Kidney (tissue), 14 donors: Measurements from ENCODE around the gene DIAPH1. TPM values are rescaled to one million over a fixed set of nuclear protein-coding genes. Genes with fewer than 3 reads are reported as not detected.

Experiments
- DNase-seq, 5 donors: peaks; one replicate each; pipeline ENCODE4 v3.0.0-alpha.2; 2013 to 2020
- FAIRE-seq: peaks from 2 replicates; lab custom pipeline; 2012; peaks lifted over from hg19 to GRCh38; lab: Jason Lieb, UNC
- H3K27ac ChIP-seq, 2 donors: one replicate each; pipeline ENCODE4 v1.7.0; 2013; ENCODE audit warnings: low read depth in 2 of 2, low read length in 2 of 2, inconsistent platforms in 1 of 2
- H3K27me3 ChIP-seq: one replicate; pipeline ENCODE4 v1.7.1; 2013; ENCODE audit warnings: low read length, inconsistent platforms; ENCODE audit not compliant: control insufficient read depth, insufficient read depth
- H3K36me3 ChIP-seq, 3 donors: one replicate each; pipeline versions ENCODE4 v1.7.0 to v1.7.1; 2013; ENCODE audit warnings: low read length in 3 of 3, control low read depth in 1 of 3, inconsistent platforms in 1 of 3; ENCODE audit not compliant: insufficient read depth in 3 of 3, control insufficient read depth in 2 of 3
- H3K4me1 ChIP-seq, 3 donors: one replicate each; pipeline versions ENCODE4 v1.7.0 to v1.7.1; 2013; ENCODE audit warnings: low read length in 3 of 3, inconsistent platforms in 1 of 3, low read depth in 1 of 3; ENCODE audit not compliant: control insufficient read depth in 2 of 3, insufficient read depth in 2 of 3
- H3K4me3 ChIP-seq, 3 donors: one replicate each; pipeline versions ENCODE4 v1.7.0 to v1.8.1; 2013; ENCODE audit warnings: low read length in 3 of 3, control low read depth in 1 of 3, inconsistent platforms in 1 of 3
- H3K9ac ChIP-seq, 3 donors: one replicate each; pipeline versions ENCODE4 v1.7.0 to v1.7.1; 2013; ENCODE audit warnings: low read length in 3 of 3, control low read depth in 1 of 3, inconsistent platforms in 1 of 3
- H3K9me3 ChIP-seq, 3 donors: one replicate each; pipeline versions ENCODE4 v1.7.0 to v1.7.1; 2013; ENCODE audit warnings: low read length in 3 of 3, control low read depth in 1 of 3, inconsistent platforms in 1 of 3; ENCODE audit not compliant: control insufficient read depth in 2 of 3, insufficient read depth in 1 of 3
- intact Hi-C: fragments of 100-400 bp; cut with DNase I; formaldehyde crosslinking; loops from one replicate; pipeline ENCODE4 v1.11.1; 2022
- polyA plus RNA-seq: library from polyadenylated mRNA; stranded (reverse); fragments of 350-450 nt; fragmentation: Illumina TruSeq; extraction: RNeasy Lipid Tissue Mini Kit (QIAGEN cat#74804); gene quantifications from one replicate; pipeline ENCODE4 v1.2.3, GENCODE V29; 2014; ENCODE audit warnings: low read depth, low replicate concordance; ENCODE audit not compliant: insufficient read depth
- total RNA-seq: library from RNA; stranded (reverse); fragmentation: NEBNext Ultra II Directional; extraction: Animal tissue kit (Norgen Biotek cat#: 25700); gene quantifications from one replicate; pipeline ENCODE4 v1.2.1, GENCODE V29; 2021
- TF ChIP-seq, protein P1 (sequence below): IDR thresholded peaks from 3 replicates; pipeline ENCODE4 v1.5.1; 2012; ENCODE audit warnings: mild to moderate bottlenecking, moderate library complexity, borderline replicate concordance; ENCODE audit not compliant: insufficient read depth; ENCODE audit errors: extremely low read depth
- donor health status: control.
- donor health status: control.
- donor health status: control.
- donor health status: control.
- donor health status: control.
- donor health status: DM: yes; HTN: yes; CAD: no.
- donor health status: Normal renal cell carcinoma (clear cell type).

DIAPH1 gene
- total and polyA plus RNA-seq, 2 donors from 2014 or later, result 60.6 to 156 TPM

DNA sequence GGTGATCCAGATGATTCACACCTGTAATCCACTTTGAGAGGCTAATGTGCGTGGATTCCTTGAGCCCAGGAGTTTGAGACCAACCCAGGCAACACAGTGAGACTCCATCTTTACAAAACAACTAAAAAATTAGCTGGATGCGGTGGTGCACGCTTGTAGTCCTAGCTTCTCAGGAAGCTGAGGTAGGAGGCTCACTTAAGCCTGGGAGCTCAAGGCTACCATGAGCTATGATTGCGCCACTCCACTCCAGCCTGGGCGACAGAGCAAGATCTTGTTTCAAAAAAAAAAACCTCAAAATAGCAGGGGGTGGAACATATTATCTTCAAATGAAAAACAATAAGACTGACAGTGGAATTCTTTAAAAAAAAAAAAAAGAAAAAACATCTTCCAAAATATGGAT is 70.9 kb downstream of the DIAPH1 start:
- H3K36me3 ChIP-seq, result peaks cover 0 to 4% (median 4%) of the 10 kb centered on the region in 3 donors
- intact Hi-C loops, result no loop called here
- no peak for DNase-seq

DNA sequence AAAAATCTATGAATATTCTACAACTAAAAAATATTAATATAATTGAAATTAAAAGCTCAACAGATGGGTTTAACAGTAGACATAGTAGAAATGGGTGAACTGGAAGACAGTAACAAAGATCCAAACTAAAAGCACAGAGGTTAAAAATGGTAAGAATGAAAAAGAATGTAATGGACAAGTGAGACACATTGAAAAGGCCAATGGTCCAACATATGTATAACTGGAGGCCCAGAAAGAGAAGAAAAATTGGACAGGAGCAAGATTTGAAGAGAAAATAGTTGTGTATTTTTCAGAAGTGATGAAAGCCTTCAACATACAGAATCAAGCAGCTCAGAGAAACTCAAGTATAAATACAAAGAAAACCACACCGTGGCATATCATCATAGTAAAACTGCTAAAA is 71.3 kb downstream of the DIAPH1 start:
- Histone ChIP-seq H3K9ac (no peak overlapping the region), H3K4me3 (no peak overlapping the region), H3K27me3 (no peaks in the 10 kb centered on the region), H3K27ac (no peak overlapping the region), H3K4me1 (no peaks in the 10 kb centered on the region), H3K36me3 (peaks cover 0 to 4% (median 4%) of the 10 kb centered on the region in 3 donors), H3K9me3 (peaks cover 0 to 11% (median 8%) of the 10 kb centered on the region in 3 donors)
- TF ChIP-seq, protein P1, sequence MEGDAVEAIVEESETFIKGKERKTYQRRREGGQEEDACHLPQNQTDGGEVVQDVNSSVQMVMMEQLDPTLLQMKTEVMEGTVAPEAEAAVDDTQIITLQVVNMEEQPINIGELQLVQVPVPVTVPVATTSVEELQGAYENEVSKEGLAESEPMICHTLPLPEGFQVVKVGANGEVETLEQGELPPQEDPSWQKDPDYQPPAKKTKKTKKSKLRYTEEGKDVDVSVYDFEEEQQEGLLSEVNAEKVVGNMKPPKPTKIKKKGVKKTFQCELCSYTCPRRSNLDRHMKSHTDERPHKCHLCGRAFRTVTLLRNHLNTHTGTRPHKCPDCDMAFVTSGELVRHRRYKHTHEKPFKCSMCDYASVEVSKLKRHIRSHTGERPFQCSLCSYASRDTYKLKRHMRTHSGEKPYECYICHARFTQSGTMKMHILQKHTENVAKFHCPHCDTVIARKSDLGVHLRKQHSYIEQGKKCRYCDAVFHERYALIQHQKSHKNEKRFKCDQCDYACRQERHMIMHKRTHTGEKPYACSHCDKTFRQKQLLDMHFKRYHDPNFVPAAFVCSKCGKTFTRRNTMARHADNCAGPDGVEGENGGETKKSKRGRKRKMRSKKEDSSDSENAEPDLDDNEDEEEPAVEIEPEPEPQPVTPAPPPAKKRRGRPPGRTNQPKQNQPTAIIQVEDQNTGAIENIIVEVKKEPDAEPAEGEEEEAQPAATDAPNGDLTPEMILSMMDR, result no peak
- FAIRE-seq, result no peak
- intact Hi-C loops, result no loop called here
- DNase-seq, result no peak

More for the DNA sequence above, 70.9 kb downstream of the DIAPH1 start:
- H3K27me3 ChIP-seq, result no peaks in the 10 kb centered on the region
- peaks cover 0 to 11% (median 8%) of the 10 kb centered on the region in 3 donors for H3K9me3 ChIP-seq
- H3K4me1 ChIP-seq, result no peaks in the 10 kb centered on the region
- no peak overlapping the region for H3K9ac ChIP-seq
- H3K4me3 ChIP-seq, result no peak overlapping the region
- H3K27ac ChIP-seq, result no peak overlapping the region
- TF ChIP-seq, protein P1, result no peak
- FAIRE-seq, result no peak

DNA sequence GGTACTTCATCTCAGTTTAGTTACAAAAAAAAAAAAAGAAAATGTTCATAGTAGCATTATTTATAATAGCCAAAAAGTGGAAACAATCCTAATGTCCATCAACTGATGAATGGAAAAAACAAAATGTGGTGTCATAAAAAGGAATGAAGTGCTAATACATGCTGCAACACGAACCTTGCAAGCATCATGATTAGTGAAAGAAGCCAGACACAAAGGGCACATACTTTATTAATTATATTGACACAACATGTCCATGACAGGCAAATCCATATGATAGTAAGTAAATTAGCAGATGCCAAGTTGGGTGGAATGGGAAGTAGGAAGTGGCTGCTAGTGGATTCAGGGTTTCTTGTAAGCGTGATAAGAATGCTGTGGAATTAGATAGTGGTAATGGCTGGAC is 75.7 kb downstream of the DIAPH1 start:
- FAIRE-seq (no peak), DNase-seq (no peak)
- Histone ChIP-seq H3K27ac (no peak overlapping the region), H3K4me3 (no peak overlapping the region), H3K9me3 (peaks cover 0 to 11% (median 8%) of the 10 kb centered on the region in 3 donors), H3K4me1 (no peaks in the 10 kb centered on the region), H3K27me3 (no peaks in the 10 kb centered on the region), H3K36me3 (peaks cover 0 to 4% (median 2%) of the 10 kb centered on the region in 3 donors), H3K9ac (no peak overlapping the region)
- TF ChIP-seq, protein P1, result no peak
- intact Hi-C loops, result no loop called here
